GM12874 (cell line): Measurements from ENCODE around the gene ERBB4.

Source experiments
- CTCF ChIP-seq: IDR thresholded peaks from 2 replicates; pipeline ENCODE4 v1.5.1; 2011; ENCODE audit warnings: low read depth, mild to moderate bottlenecking, control low read depth, low read length, moderate library complexity; ENCODE audit not compliant: insufficient read depth

Gene ERBB4

GRCh38 chr2:211516537-211516936 lies 1022.1 kb downstream of the ERBB4 start:
- TF ChIP-seq CTCF: no peak

GRCh38 chr2:211514049-211514448 lies 1024.6 kb downstream of the ERBB4 start:
- TF ChIP-seq CTCF: no peak

GRCh38 chr2:211513446-211513845 lies 1025.2 kb downstream of the ERBB4 start:
- no peak for TF ChIP-seq CTCF

- no peak for TF ChIP-seq CTCF
These were observed 1025.8 kb downstream of the ERBB4 start for GRCh38 chr2:211512806-211513205.

- peak; percentile 62 for TF ChIP-seq CTCF
These were observed 1034.7 kb downstream of the ERBB4 start for GRCh38 chr2:211503856-211504255.

DNA sequence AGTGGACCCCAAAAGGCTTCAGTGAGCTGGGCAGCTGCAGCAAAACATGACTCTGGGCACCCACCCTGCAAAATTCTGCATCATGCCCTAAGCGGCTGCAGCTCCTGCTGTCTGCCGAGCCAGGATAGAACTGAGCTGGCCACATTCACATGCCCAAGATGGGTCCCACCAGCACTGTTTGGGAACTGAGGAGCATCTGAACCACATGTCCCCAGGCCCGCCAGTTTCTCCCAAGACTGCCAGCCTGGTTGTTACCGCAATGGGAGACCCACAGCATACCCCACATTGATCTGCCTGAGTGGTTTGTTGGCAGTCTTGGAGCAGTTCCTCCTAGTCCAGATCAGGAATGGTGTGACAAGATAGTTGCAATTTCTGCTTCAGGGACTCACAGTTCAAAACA lies 1035.4 kb downstream of the ERBB4 start:
- no peak for TF ChIP-seq CTCF

GRCh38 chr2:211498551-211499205 lies 1039.9 kb downstream of the ERBB4 start:
- TF ChIP-seq CTCF: no peak

- no peak for TF ChIP-seq CTCF
These were observed 1043.3 kb downstream of the ERBB4 start for GRCh38 chr2:211495339-211495738.
